Common myeloid progenitor, CD34-positive (primary cell): Measurements from ENCODE around the gene UPF3A.

Source experiments
- CTCF ChIA-PET: fragments of 350-600 bp; sonication (Branson Sonifier 250); formaldehyde crosslinking; loops from one replicate; lab custom pipeline; 2021; ENCODE audit warnings: antibody characterized with exemption; lab: Charles Lee
- POLR2A ChIA-PET: fragments of 350-600 bp; sonication (Branson Sonifier 250); formaldehyde crosslinking; loops from one replicate; lab custom pipeline; 2021; ENCODE audit warnings: antibody characterized with exemption; lab: Charles Lee
- DNase-seq, 3 donors: peaks; one replicate each; pipeline versions ENCODE4 v3.0.0 to v3.0.0-alpha.2; 2013
- H3K27ac ChIP-seq, 2 experiments: 1 replicate in 1 of 2; 2 replicates in 1 of 2; pipeline ENCODE4 v1.7.0; 2013; ENCODE audit warnings: inconsistent platforms in 2 of 2, low read length in 2 of 2, mild to moderate bottlenecking in 2 of 2, low read depth in 1 of 2, moderate library complexity in 1 of 2; ENCODE audit not compliant: severe bottlenecking in 2 of 2, insufficient read depth in 1 of 2, poor library complexity in 1 of 2
- H3K27me3 ChIP-seq, 5 experiments: replicated peaks in 2 of 5; 1 replicate in 3 of 5; 2 replicates in 2 of 5; pipeline versions ENCODE4 v1.6.1 to v1.7.0; 2013; ENCODE audit warnings: low read length in 4 of 5, mild to moderate bottlenecking in 2 of 5, moderate library complexity in 2 of 5, inconsistent platforms in 1 of 5; ENCODE audit not compliant: insufficient read depth in 5 of 5, control insufficient read depth in 4 of 5
- H3K36me3 ChIP-seq, 4 experiments: 1 replicate in 2 of 4; 2 replicates in 2 of 4; pipeline versions ENCODE4 v1.6.1 to v1.7.0; 2013; ENCODE audit warnings: low read length in 3 of 4, control low read depth in 1 of 4, mild to moderate bottlenecking in 1 of 4; ENCODE audit not compliant: control insufficient read depth in 4 of 4, insufficient read depth in 4 of 4
- H3K4me1 ChIP-seq, 4 experiments: 1 replicate in 3 of 4; 2 replicates in 1 of 4; pipeline versions ENCODE4 v1.6.1 to v1.7.1; 2013; ENCODE audit warnings: low read length in 3 of 4, mild to moderate bottlenecking in 3 of 4, control low read depth in 1 of 4, inconsistent platforms in 1 of 4, moderate library complexity in 1 of 4; ENCODE audit not compliant: control insufficient read depth in 4 of 4, insufficient read depth in 4 of 4; ENCODE audit errors: control extremely low read depth in 1 of 4
- H3K4me3 ChIP-seq, 7 experiments: 1 replicate in 4 of 7; 2 replicates in 3 of 7; pipeline versions ENCODE4 v1.5.1 to v1.7.0; 2013; ENCODE audit warnings: mild to moderate bottlenecking in 7 of 7, low read length in 6 of 7, moderate library complexity in 6 of 7, inconsistent platforms in 2 of 7, low read depth in 2 of 7, control low read depth in 1 of 7; ENCODE audit not compliant: insufficient read depth in 4 of 7, control insufficient read depth in 1 of 7; ENCODE audit errors: extremely low read depth in 1 of 7
- H3K9me3 ChIP-seq, 5 experiments: 1 replicate in 4 of 5; 2 replicates in 1 of 5; pipeline versions ENCODE4 v1.6.1 to v1.7.1; 2013; ENCODE audit warnings: low read length in 4 of 5, mild to moderate bottlenecking in 2 of 5, inconsistent platforms in 1 of 5, low read depth in 1 of 5, moderate library complexity in 1 of 5; ENCODE audit not compliant: control insufficient read depth in 4 of 5, insufficient read depth in 2 of 5; ENCODE audit errors: control extremely low read depth in 1 of 5
- WGBS: methylation state at CpG from one replicate; pipeline ENCODE4 v1.1.5; 2013; ENCODE audit not compliant: insufficient coverage; 5-methylcytosine and 5-hydroxymethylcytosine counted together

Gene UPF3A

DNA sequence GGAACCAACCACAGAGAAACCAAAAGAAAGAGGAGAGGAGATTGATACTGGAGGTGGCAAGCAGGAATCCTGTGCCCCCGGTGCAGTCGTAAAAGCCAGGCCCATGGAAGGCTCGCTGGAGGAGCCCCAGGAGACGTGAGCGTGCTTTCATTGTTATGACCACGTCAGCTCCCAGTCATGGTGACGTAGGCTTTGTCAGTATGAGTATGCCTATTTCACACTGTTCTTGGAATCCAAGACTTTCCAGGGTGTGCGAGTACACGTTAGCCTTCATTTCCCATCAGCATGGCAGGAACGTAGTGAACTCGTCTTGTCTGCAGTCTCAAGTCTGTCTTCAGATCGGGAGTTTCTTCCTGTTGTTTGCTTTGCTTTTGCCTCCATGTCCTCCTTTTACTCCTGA is 17.5 kb downstream of the UPF3A start:
- Histone ChIP-seq H3K9me3 (no peaks in the 10 kb centered on the region), H3K36me3 (peaks cover 21 to 69% (median 49%) of the 10 kb centered on the region in 4 experiments), H3K27me3 (no peaks in the 10 kb centered on the region), H3K4me3 (no peak overlapping the region), H3K4me1 (no peaks in the 10 kb centered on the region), H3K27ac (no peak overlapping the region)
- DNase-seq, result no peak
- 98% methylated on average over 11 of the region's 12 CpGs for WGBS
- ChIA-PET CTCF (no interaction called here), POLR2A (no interaction called here)

DNA sequence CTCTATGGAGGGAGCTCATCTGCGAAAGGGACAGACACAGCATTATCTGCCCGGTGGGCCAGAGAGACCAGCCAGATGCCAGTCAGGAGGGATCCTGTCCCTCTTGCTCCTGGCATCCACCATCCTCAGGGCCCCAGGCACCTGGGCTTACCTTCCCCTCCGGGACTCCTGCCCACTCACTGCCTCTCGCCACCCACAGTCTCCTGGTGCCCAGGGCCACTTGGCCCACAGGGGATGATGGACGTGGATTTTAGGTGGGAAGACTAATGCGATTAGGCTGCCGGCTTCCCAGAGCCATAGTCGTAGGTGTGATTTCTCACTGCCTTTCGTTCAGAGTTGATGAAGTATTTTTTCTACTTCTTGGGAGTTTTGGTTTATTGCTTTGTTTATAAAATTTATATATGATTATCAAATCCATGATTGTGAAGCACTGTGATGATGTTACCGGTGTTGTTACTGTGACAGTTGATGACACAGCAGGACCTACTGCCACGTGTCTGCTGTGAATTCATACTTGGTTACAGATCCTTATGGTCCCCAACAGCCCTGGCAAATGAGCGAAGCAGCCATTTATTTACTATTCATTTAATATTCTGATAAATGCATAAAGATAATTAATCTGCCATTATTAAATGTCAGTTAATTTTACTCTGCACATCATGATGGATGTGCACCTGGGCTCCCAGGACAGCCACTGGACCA is 18.4 kb downstream of the UPF3A start:
- WGBS, result 91% methylated on average over 6 of the region's 12 CpGs
- Histone ChIP-seq H3K27me3 (no peaks in the 10 kb centered on the region), H3K36me3 (peaks cover 26 to 75% (median 50%) of the 10 kb centered on the region in 4 experiments), H3K27ac (no peak overlapping the region), H3K4me3 (no peak overlapping the region), H3K4me1 (no peaks in the 10 kb centered on the region), H3K9me3 (no peaks in the 10 kb centered on the region)
- ChIA-PET CTCF (no interaction called here), POLR2A (no interaction called here)
- DNase-seq, result no peak

DNA sequence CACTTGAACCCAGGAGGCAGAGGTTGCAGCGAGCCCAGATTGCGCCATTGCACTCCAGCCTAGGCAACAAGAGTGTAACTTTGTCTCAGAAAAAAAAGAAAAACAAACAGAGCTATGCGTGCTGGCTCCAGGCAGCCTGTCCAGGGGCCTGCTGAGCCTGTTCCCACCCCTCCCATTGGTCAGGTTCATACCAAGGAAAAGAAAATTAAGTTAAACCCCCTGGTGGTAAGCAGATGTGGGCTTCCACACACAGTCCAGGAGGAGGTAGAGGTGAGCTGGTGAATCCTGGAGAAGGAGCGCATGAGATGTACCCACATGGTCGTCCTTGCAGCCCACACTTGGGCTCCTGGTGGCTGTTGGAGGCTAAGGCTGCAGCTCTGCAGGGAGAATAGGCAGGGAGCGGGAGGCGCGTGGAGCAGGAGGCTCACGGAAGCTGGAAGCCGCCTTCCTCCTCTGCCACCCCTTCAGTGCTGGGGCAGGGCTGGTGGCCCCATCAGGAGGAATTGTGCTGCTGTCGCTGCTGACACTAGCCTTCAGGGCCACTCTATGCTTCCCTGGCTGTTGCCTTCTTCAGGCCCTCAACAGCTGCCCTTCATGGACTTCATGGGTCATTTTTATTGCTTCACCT is 22.4 kb downstream of the UPF3A start:
- WGBS, result 95% methylated on average over 10 of the region's 11 CpGs
- no peak overlapping the region for H3K27ac ChIP-seq
- no peaks in the 10 kb centered on the region for H3K27me3 ChIP-seq
- H3K4me3 ChIP-seq, result no peak overlapping the region
- CTCF ChIA-PET, result no interaction called here
- POLR2A ChIA-PET, result no interaction called here
- DNase-seq, result no peak
- H3K4me1 ChIP-seq, result no peaks in the 10 kb centered on the region
- H3K36me3 ChIP-seq, result peaks cover 21 to 58% (median 41%) of the 10 kb centered on the region in 4 experiments
- no peaks in the 10 kb centered on the region for H3K9me3 ChIP-seq

DNA sequence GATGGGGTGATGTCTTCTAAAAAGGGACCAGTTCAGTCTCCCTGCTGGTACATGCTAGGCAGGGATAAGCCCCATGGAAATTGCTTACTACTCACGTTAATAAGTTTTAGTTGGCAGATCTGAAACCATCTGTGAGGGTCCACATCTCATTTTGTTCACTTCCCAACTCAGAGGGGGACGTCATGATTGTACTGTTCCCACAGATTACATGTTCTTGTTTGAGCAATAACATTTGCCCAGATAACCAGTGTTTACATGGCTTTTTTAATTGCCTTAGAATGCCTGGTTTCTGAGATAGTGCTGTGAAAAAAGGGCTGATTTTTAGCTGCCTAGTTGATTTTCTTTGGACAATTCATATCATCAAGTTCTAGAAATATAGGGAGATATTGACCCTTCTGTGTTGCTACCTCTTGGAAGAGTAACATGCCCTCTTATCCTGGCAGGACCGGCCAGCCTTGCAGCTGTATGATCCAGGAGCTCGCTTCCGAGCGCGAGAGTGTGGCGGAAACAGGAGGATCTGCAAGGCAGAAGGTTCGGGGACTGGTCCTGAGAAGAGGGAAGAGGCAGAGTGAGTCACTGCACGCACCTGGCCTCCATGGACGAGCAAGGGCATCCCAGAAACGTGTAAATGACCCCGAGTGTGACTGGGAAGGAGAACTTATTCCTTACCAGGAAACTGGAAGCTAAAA is 23.1 kb downstream of the UPF3A start:
- H3K27me3 ChIP-seq, result no peaks in the 10 kb centered on the region
- CTCF ChIA-PET, result no interaction called here
- 99% methylated on average over 9 of the region's 13 CpGs for WGBS

DNA sequence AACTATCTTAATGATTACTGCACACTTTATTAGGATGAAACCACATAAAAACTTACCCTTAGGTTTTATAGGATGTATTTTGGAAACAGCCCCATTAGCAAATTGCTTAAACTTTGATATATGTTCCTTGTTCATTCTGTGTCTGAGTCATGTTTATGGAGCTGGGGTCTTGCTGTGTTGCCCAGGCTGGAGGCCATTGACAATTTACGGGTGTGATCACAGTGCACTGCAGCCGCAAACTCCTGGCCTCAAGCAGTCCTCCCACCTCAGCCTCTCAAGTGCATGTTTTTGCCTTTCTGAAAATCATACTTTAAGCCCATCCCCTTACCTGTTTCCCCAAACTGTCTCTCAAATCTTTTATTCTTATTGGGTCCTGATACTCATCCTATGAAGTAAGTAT is 27.7 kb downstream of the UPF3A start:
- ChIA-PET CTCF (interaction anchor here (1.1 to 1.2 kb wide), 2 partner anchors 14 to 27 kb away, joined by 3 read pairs; no protein-coding TSS in a partner anchor), POLR2A (no interaction called here)
- WGBS, result 100% methylated on average over 2 of the region's 2 CpGs

More for the DNA sequence above, 23.1 kb downstream of the UPF3A start:
- Histone ChIP-seq H3K27ac (no peak overlapping the region), H3K4me3 (no peak overlapping the region), H3K4me1 (no peaks in the 10 kb centered on the region), H3K9me3 (no peaks in the 10 kb centered on the region), H3K36me3 (peaks cover 17 to 52% (median 37%) of the 10 kb centered on the region in 4 experiments)
- no peak for DNase-seq
- POLR2A ChIA-PET, result no interaction called here

DNA sequence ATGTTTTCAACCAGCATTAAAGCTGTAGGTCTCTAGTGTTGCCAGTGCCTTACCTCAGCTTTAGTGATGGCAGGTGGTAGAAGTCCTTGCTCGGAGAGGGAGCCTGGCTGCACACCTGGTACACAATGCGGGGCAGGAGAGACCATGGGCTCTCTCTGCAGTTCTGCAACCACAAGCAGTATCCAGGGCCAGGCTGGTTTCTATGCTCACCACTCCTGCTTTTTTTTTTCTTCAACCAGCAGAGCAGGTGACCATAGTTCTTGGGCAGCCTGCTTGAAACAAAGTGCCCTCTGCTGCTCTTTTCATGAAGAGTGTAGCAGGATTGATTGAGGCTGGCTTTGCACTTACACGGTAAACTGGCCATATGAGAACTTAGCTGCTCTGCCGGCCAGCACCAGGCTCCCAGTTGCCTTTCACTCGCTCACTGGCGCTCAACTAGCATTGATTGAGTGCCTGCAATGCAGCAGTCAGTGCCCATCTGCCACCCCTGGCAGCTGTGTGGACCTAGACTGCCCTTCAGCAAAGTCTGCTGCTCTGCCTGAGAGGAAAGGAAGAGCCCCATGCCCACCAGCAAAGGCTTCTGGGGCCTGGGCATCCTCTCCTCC is 28.5 kb downstream of the UPF3A start:
- Histone ChIP-seq H3K4me1 (peaks cover 3 to 14% (median 11%) of the 10 kb centered on the region in 4 experiments), H3K36me3 (peaks cover 3 to 14% (median 8%) of the 10 kb centered on the region in 4 experiments), H3K27ac (no peak overlapping the region), H3K4me3 (no peak overlapping the region), H3K9me3 (no peaks in the 10 kb centered on the region), H3K27me3 (no peaks in the 10 kb centered on the region)
- ChIA-PET POLR2A (no interaction called here), CTCF (interaction anchor here (1.1 kb wide), 2 partner anchors 15 to 25 kb away, joined by 3 read pairs; no protein-coding TSS in a partner anchor)
- no peak for DNase-seq
- WGBS, result 93% methylated on average over 6 of the region's 6 CpGs

More for the DNA sequence above, 27.7 kb downstream of the UPF3A start:
- DNase-seq, result no peak
- peaks cover 2 to 12% (median 10%) of the 10 kb centered on the region in 4 experiments for H3K4me1 ChIP-seq
- no peak overlapping the region for H3K27ac ChIP-seq
- no peaks in the 10 kb centered on the region for H3K27me3 ChIP-seq
- H3K4me3 ChIP-seq, result no peak overlapping the region
- H3K36me3 ChIP-seq, result peaks cover 3 to 18% (median 11%) of the 10 kb centered on the region in 4 experiments
- no peaks in the 10 kb centered on the region for H3K9me3 ChIP-seq
